AG10803 (cell line): ENCODE data around the gene TROAP.

Source experiments
- DNase-seq: peaks from one replicate; pipeline ENCODE4 v3.0.0; 2010; ENCODE audit warnings: low read depth
- H3K4me3 ChIP-seq: 2 replicates; pipeline ENCODE4 v1.5.1; 2011; ENCODE audit warnings: mild to moderate bottlenecking, low read length, control low read depth
- CTCF ChIP-seq: conservative IDR thresholded peaks from 2 replicates; pipeline ENCODE4 v1.5.1; 2011; ENCODE audit warnings: mild to moderate bottlenecking, low read length, control low read depth, inconsistent platforms

TROAP gene

GRCh38 chr12:49325606-49326005 is 2.6 kb downstream of the TROAP start:
- DNase-seq: no peak
- no peak overlapping the region for H3K4me3 ChIP-seq
- no peak for TF ChIP-seq CTCF

DNA sequence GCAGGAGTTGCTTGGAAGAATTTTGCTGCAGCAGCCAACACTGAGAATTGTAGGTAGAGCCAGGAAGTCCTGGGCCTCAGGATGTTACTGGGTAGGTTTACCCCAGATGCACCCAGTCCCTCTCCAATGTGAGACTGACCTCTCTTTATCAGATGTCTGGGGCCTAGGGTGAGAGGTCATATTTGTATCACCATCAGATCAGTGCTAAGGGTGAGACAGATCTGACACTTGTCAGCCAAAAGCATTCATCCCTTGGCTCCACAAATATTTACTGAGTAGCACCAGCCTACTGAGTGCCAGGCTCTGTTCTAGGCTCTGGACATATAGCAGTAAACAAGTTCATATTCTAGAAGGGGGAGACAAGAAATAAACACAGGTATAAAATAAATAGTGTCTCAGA is 4.3 kb downstream of the TROAP start:
- no peak overlapping the region for H3K4me3 ChIP-seq
- TF ChIP-seq CTCF: no peak
- no peak for DNase-seq

GRCh38 chr12:49327887-49328286 is 4.8 kb downstream of the TROAP start:
- no peak for DNase-seq
- H3K4me3 ChIP-seq: no peak overlapping the region
- no peak for TF ChIP-seq CTCF

GRCh38 chr12:49328816-49329215 is 5.8 kb downstream of the TROAP start:
- no peak for TF ChIP-seq CTCF
- no peak overlapping the region for H3K4me3 ChIP-seq
- DNase-seq: no peak

DNA sequence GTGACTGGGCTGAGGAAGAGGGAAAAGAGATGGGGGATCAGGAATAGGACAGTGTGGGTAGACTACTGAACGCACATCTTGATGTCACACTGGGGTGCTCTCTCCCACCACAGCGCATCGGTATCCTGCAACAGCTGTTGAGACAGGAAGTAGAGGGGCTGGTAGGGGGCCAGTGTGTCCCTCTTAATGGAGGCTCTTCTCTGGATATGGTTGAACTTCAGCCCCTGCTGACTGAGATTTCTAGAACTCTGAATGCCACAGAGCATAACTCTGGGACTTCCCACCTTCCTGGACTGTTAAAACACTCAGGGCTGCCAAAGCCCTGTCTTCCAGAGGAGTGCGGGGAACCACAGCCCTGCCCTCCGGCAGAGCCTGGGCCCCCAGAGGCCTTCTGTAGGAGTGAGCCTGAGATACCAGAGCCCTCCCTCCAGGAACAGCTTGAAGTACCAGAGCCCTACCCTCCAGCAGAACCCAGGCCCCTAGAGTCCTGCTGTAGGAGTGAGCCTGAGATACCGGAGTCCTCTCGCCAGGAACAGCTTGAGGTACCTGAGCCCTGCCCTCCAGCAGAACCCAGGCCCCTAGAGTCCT is 7.1 kb downstream of the TROAP start:
- TF ChIP-seq CTCF: no peak
- DNase-seq: no peak

DNA sequence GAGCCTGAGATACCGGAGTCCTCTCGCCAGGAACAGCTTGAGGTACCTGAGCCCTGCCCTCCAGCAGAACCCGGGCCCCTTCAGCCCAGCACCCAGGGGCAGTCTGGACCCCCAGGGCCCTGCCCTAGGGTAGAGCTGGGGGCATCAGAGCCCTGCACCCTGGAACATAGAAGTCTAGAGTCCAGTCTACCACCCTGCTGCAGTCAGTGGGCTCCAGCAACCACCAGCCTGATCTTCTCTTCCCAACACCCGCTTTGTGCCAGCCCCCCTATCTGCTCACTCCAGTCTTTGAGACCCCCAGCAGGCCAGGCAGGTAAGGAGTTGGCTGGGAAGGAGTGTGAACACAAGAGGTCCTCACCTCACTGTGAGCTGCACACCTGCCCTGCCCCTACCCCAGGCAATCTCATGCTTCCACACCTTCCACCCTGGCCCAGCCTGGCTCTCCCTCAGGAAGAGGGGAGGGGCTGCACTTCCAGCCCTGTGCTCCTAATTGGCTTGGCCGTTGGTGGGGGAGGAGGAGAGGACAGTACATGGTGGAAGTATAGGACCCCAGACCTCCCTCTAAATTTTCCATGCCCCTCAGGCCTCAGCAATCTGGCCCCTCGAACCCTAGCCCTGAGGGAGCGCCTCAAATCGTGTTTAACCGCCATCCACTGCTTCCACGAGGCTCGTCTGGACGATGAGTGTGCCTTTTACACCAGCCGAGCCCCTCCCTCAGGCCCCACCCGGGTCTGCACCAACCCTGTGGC is 7.8 kb downstream of the TROAP start:
- no peak overlapping the region for H3K4me3 ChIP-seq
- no peak for DNase-seq
- TF ChIP-seq CTCF: no peak

More for the DNA sequence above, 7.1 kb downstream of the TROAP start:
- no peak overlapping the region for H3K4me3 ChIP-seq

GRCh38 chr12:49331380-49332222 is 8.5 kb downstream of the TROAP start:
- DNase-seq: peak; percentile 68
- peak; percentile 86 for TF ChIP-seq CTCF
- H3K4me3 ChIP-seq: no peak overlapping the region
